IMR-90 (cell line): ENCODE data around the gene PRKCA. TPM values are rescaled to one million over a fixed set of nuclear protein-coding genes. Genes with fewer than 3 reads are reported as not detected.

ENCODE experiments used
- ATAC-seq: fragments of 200-7000 bp; cut with Tn5 transposase; 2 replicates; pipeline ENCODE4 v1.9.1; 2020; ENCODE audit warnings: low read depth, mild to moderate bottlenecking, moderate library complexity
- BruUV-seq: library from RNA; stranded (reverse); fragments of 400-500 nt; replicated peaks from 2 replicates; lab custom pipeline; 2021; lab: Mats Ljungman, UMichigan
- CTCF ChIA-PET: fragments of 300-600 bp; formaldehyde crosslinking; extraction: SDS; loops from one replicate; lab custom pipeline; 2021; ENCODE audit warnings: antibody characterized with exemption; lab: Yijun Ruan, JAX
- POLR2A ChIA-PET: fragments of 300-600 bp; sonication (Branson Sonifier 250); formaldehyde crosslinking; loops from one replicate; lab custom pipeline; 2022; ENCODE audit warnings: antibody characterized with exemption; ENCODE audit not compliant: unreplicated experiment; lab: Charles Lee
- DNase-seq: peaks from one replicate; pipeline ENCODE4 v3.0.0; 2013
- H2AFZ ChIP-seq: replicated peaks from 2 replicates; pipeline ENCODE3; 2013; ENCODE audit warnings: low read length, mild to moderate bottlenecking; ENCODE audit not compliant: poor library complexity
- H2AK5ac ChIP-seq: 2 replicates; pipeline ENCODE4 v1.6.1; 2013; ENCODE audit warnings: low read depth, low read length, inconsistent platforms
- H2AK9ac ChIP-seq: replicated peaks from 2 replicates; pipeline ENCODE3; 2013; ENCODE audit warnings: mild to moderate bottlenecking, low read depth, low read length, moderate library complexity; ENCODE audit not compliant: poor library complexity
- H2BK120ac ChIP-seq: 2 replicates; pipeline ENCODE4 v1.6.1; 2013; ENCODE audit warnings: low read depth, low read length, inconsistent platforms
- H2BK15ac ChIP-seq: 3 replicates; pipeline ENCODE4 v1.6.1; 2013; ENCODE audit warnings: low read depth, low read length, inconsistent platforms
- H2BK20ac ChIP-seq: 2 replicates; pipeline ENCODE4 v1.6.1; 2013; ENCODE audit warnings: low read depth, mild to moderate bottlenecking, inconsistent platforms, low read length, moderate library complexity
- H2BK5ac ChIP-seq: 2 replicates; pipeline ENCODE4 v1.6.1; 2013; ENCODE audit warnings: mild to moderate bottlenecking, low read depth, low read length, inconsistent platforms; ENCODE audit not compliant: poor library complexity, severe bottlenecking
- H3K14ac ChIP-seq: replicated peaks from 2 replicates; pipeline ENCODE4 v1.6.1; 2013; ENCODE audit warnings: low read depth, low read length, inconsistent platforms
- H3K18ac ChIP-seq: 2 replicates; pipeline ENCODE4 v1.6.1; 2013; ENCODE audit warnings: low read depth, low read length, control low read depth
- H3K23ac ChIP-seq: 2 replicates; pipeline ENCODE4 v1.6.1; 2013; ENCODE audit warnings: low read depth, low read length, inconsistent platforms
- H3K27ac ChIP-seq: 2 replicates; pipeline ENCODE4 v1.5.1; 2013; ENCODE audit warnings: mild to moderate bottlenecking, control low read depth, low read length; ENCODE audit not compliant: insufficient read depth
- H3K27me3 ChIP-seq: 2 replicates; pipeline ENCODE4 v1.6.1; 2013; ENCODE audit warnings: low read length; ENCODE audit not compliant: control insufficient read depth, insufficient read depth
- H3K36me3 ChIP-seq: 2 replicates; pipeline ENCODE4 v1.6.1; 2013; ENCODE audit warnings: low read length, mixed read lengths; ENCODE audit not compliant: control insufficient read depth, insufficient read depth
- H3K4ac ChIP-seq: 2 replicates; pipeline ENCODE4 v1.6.1; 2013; ENCODE audit warnings: low read depth, low read length, inconsistent platforms
- H3K4me1 ChIP-seq: 2 replicates; pipeline ENCODE4 v1.6.1; 2013; ENCODE audit warnings: low read length, mixed read lengths; ENCODE audit not compliant: control insufficient read depth, insufficient read depth
- H3K4me2 ChIP-seq: 2 replicates; pipeline ENCODE4 v1.6.1; 2013; ENCODE audit warnings: low read depth, mild to moderate bottlenecking, control low read depth, low read length, moderate library complexity
- H3K4me3 ChIP-seq: 2 replicates; pipeline ENCODE4 v1.5.1; 2013; ENCODE audit warnings: low read depth, mild to moderate bottlenecking, control low read depth, low read length, moderate library complexity; ENCODE audit not compliant: insufficient read depth
- H3K56ac ChIP-seq: 2 replicates; pipeline ENCODE4 v1.6.1; 2013; ENCODE audit warnings: low read length, inconsistent platforms; ENCODE audit not compliant: insufficient read depth; ENCODE audit errors: extremely low read depth
- H3K79me1 ChIP-seq, 2 experiments: 2 replicates each; pipeline ENCODE4 v1.6.1; 2013; ENCODE audit warnings: low read length in 2 of 2, inconsistent platforms in 1 of 2, low read depth in 1 of 2
- H3K9ac ChIP-seq: 2 replicates; pipeline ENCODE4 v1.6.1; 2013; ENCODE audit warnings: low read depth, low read length, control low read depth
- H3K9me1 ChIP-seq: 2 replicates; pipeline ENCODE4 v1.6.1; 2013; ENCODE audit warnings: low read length, inconsistent platforms; ENCODE audit not compliant: insufficient read depth
- H3K9me3 ChIP-seq: 2 replicates; pipeline ENCODE4 v1.6.1; 2013; ENCODE audit warnings: low read length; ENCODE audit not compliant: control insufficient read depth, insufficient read depth
- H4K20me1 ChIP-seq: 2 replicates; pipeline ENCODE4 v1.6.1; 2013; ENCODE audit warnings: low read length, inconsistent platforms; ENCODE audit not compliant: insufficient read depth
- H4K5ac ChIP-seq: 2 replicates; pipeline ENCODE4 v1.6.1; 2013; ENCODE audit warnings: mild to moderate bottlenecking, low read depth, low read length, control low read depth
- H4K8ac ChIP-seq, 2 experiments: 2 replicates each; pipeline ENCODE4 v1.6.1; 2013; ENCODE audit warnings: low read depth in 2 of 2, low read length in 2 of 2, control low read depth in 1 of 2, inconsistent platforms in 1 of 2
- H4K91ac ChIP-seq: 2 replicates; pipeline ENCODE4 v1.6.1; 2013; ENCODE audit warnings: low read depth, low read length, inconsistent platforms; ENCODE audit not compliant: insufficient read depth
- BHLHE40 ChIP-seq: fragments of 150-350 bp; IDR thresholded peaks from 2 replicates; pipeline ENCODE4 v1.6.1; 2016; ENCODE audit warnings: mild to moderate bottlenecking, low read depth, low read length
- CEBPB ChIP-seq: IDR thresholded peaks from 2 replicates; pipeline ENCODE4 v1.6.1; 2012; ENCODE audit warnings: low read depth, low read length, improper control_type of control experiment
- CHD1 ChIP-seq: IDR thresholded peaks from 2 replicates; pipeline ENCODE4 v1.6.1; 2012; ENCODE audit warnings: low read depth, low read length, improper control_type of control experiment
- FOS ChIP-seq: fragments of 150-350 bp; IDR thresholded peaks from 2 replicates; pipeline ENCODE4 v1.6.1; 2016; ENCODE audit warnings: low read depth, low read length
- MAFK ChIP-seq: IDR thresholded peaks from 2 replicates; pipeline ENCODE4 v1.6.1; 2012; ENCODE audit warnings: low read depth, low read length, improper control_type of control experiment
- MAZ ChIP-seq: IDR thresholded peaks from 2 replicates; pipeline ENCODE4 v1.6.1; 2012; ENCODE audit warnings: low read depth, mild to moderate bottlenecking, low read length, improper control_type of control experiment, moderate library complexity, borderline replicate concordance
- MXI1 ChIP-seq: IDR thresholded peaks from 2 replicates; pipeline ENCODE4 v1.6.1; 2012; ENCODE audit warnings: low read depth, mild to moderate bottlenecking, low read length, moderate library complexity, borderline replicate concordance
- NFE2L2 ChIP-seq: fragments of 150-350 bp; IDR thresholded peaks from 2 replicates; pipeline ENCODE4 v1.6.1; 2016; ENCODE audit warnings: low read depth, mild to moderate bottlenecking, low read length
- POLR2A ChIP-seq: IDR thresholded peaks from 2 replicates; pipeline ENCODE4 v1.6.1; 2012; ENCODE audit warnings: mild to moderate bottlenecking, low read depth, low read length
- RAD21 ChIP-seq: IDR thresholded peaks from 2 replicates; pipeline ENCODE4 v1.6.1; 2012; ENCODE audit warnings: low read length, improper control_type of control experiment
- RCOR1 ChIP-seq: IDR thresholded peaks from 2 replicates; pipeline ENCODE4 v1.6.1; 2012; ENCODE audit warnings: mild to moderate bottlenecking, low read length, improper control_type of control experiment; ENCODE audit not compliant: insufficient replicate concordance
- RFX5 ChIP-seq: IDR thresholded peaks from 2 replicates; pipeline ENCODE4 v1.8.0; 2012; ENCODE audit warnings: low read depth, mild to moderate bottlenecking, low read length, moderate library complexity
- SMC3 ChIP-seq: fragments of 150-350 bp; IDR thresholded peaks from 2 replicates; pipeline ENCODE4 v1.6.1; 2016; ENCODE audit warnings: low read depth, mild to moderate bottlenecking, antibody characterized with exemption, low read length, moderate library complexity
- WGBS, 2 experiments: methylation state at CpG; one replicate each; pipeline versions ENCODE4 v1.1.5 to v1.1.7; 2013; ENCODE audit warnings: missing lambda C conversion rate in 2 of 2; ENCODE audit not compliant: insufficient read length in 1 of 2; ENCODE audit errors: extremely low coverage in 2 of 2; 5-methylcytosine and 5-hydroxymethylcytosine counted together
- dilution Hi-C: fragments of 300-500 bp; cut with HindIII; formaldehyde crosslinking; loops from one replicate; pipeline ENCODE4 v1.14.3; 2018; ENCODE audit warnings: low sequenced_read_pairs; ENCODE audit not compliant: unreplicated experiment
- in situ Hi-C: fragments of 300-500 bp; cut with MboI; formaldehyde crosslinking; loops from 3 replicates; pipeline ENCODE4 v1.14.3; 2019; ENCODE audit warnings: low sequenced_read_pairs, inconsistent platforms, mixed read lengths
- intact Hi-C: fragments of 100-400 bp; cut with micrococcal nuclease; formaldehyde crosslinking; loops from 2 replicates; pipeline ENCODE4 v1.10.0; 2022
- polyA plus RNA-seq, 3 experiments: library from polyadenylated mRNA; depleted of rRNA; stranded (reverse); fragments of >200 nt; gene quantifications; 2 replicates each; pipeline ENCODE4 v1.2.3, GENCODE V29; 2012; ENCODE audit warnings: low replicate concordance in 1 of 3
- total RNA-seq: library from RNA; depleted of rRNA; stranded (reverse); fragments of >200 nt; gene quantifications from 2 replicates; pipeline ENCODE4 v1.2.3, GENCODE V29; 2012
- TF ChIP-seq, protein P1 (sequence below): fragments of 150-350 bp; IDR thresholded peaks from 2 replicates; pipeline ENCODE4 v1.6.1; 2017; ENCODE audit warnings: mild to moderate bottlenecking, antibody characterized with exemption, low read length, low read depth
- TF ChIP-seq, protein P2 (sequence below): fragments of 150-350 bp; IDR thresholded peaks from 2 replicates; pipeline ENCODE4 v1.6.1; 2016; ENCODE audit warnings: low read depth, mild to moderate bottlenecking, low read length, moderate library complexity, borderline replicate concordance
- TF ChIP-seq, protein P3 (sequence below): conservative IDR thresholded peaks from 2 replicates; pipeline ENCODE4 v1.5.1; 2012; ENCODE audit warnings: mild to moderate bottlenecking, low read depth, low read length, improper control_type of control experiment

The PRKCA gene
- total and polyA plus RNA-seq, 2 of the 4 experiments (the other 2 are of a cell fraction) = 31.0 to 46.0 TPM

DNA sequence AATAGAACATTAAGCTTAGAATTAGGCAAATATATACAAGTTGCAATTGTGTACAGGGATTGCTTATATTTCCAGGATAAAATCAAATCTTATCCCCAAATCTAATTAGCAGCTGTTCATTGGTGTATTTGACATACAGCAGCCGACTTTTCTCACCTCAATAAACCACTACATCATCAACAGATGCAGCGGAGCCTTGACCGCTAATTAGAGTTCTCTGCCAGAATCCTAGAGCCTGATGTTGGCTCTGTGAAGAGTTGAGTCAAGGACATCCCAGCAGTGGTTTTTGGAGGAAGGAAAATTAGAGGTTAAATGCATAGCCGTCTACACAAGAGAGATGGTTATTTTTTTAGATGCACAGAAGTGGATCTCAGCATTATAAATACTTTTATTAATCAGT lies 310.6 kb downstream of the PRKCA start:
- H3K36me3 ChIP-seq = no peaks in the 10 kb centered on the region; the same call in 1 of the 2 replicates
- dilution Hi-C loops (no loop called here), intact Hi-C loops (no loop called here), in situ Hi-C loops (no loop called here)
- no peak overlapping the region for H3K14ac ChIP-seq
- peaks cover 33 to 61% of the 10 kb centered on the region in 2 experiments for H3K79me1 ChIP-seq
- no peak overlapping the region for H2AK5ac ChIP-seq
- BruUV-seq = no TSS peak
- H3K9ac ChIP-seq = no peak overlapping the region
- no peak overlapping the region for H3K4ac ChIP-seq
- no peak overlapping the region for H2AFZ ChIP-seq
- H2BK5ac ChIP-seq = no peak overlapping the region
- peaks cover 5% of the 10 kb centered on the region for H3K4me1 ChIP-seq
- ChIA-PET POLR2A (no interaction called here), CTCF (no interaction called here)
- no peak overlapping the region for H4K5ac ChIP-seq
- H3K27ac ChIP-seq = no peak overlapping the region
- no peak overlapping the region for H2BK120ac ChIP-seq
- no peak overlapping the region for H3K4me2 ChIP-seq
- no peak for DNase-seq
- no peaks in the 10 kb centered on the region for H3K27me3 ChIP-seq
- no peak for ATAC-seq
- H3K56ac ChIP-seq = no peak overlapping the region
- no peak overlapping the region for H4K91ac ChIP-seq
- no CpG with 5 or more reads among the region's 4 CpGs for WGBS, 2 experiments
- no peak overlapping the region for H4K8ac ChIP-seq
- H3K9me1 ChIP-seq = peaks cover 9% of the 10 kb centered on the region; the same call in 1 of the 2 replicates
- no peak overlapping the region for H3K23ac ChIP-seq
- H3K9me3 ChIP-seq = peaks cover 3% of the 10 kb centered on the region
- no peak overlapping the region for H2AK9ac ChIP-seq
- H3K4me3 ChIP-seq = no peak overlapping the region
- H2BK20ac ChIP-seq = no peak overlapping the region
- peaks cover 13% of the 10 kb centered on the region for H4K20me1 ChIP-seq
- H2BK15ac ChIP-seq = no peak overlapping the region
- H3K18ac ChIP-seq = no peak overlapping the region
- TF ChIP-seq, protein P1, sequence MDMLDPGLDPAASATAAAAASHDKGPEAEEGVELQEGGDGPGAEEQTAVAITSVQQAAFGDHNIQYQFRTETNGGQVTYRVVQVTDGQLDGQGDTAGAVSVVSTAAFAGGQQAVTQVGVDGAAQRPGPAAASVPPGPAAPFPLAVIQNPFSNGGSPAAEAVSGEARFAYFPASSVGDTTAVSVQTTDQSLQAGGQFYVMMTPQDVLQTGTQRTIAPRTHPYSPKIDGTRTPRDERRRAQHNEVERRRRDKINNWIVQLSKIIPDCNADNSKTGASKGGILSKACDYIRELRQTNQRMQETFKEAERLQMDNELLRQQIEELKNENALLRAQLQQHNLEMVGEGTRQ = no peak
- no peak for TF ChIP-seq RAD21
- no peak for TF ChIP-seq MXI1
- no peak for TF ChIP-seq FOS
- TF ChIP-seq CEBPB = no peak
- TF ChIP-seq, protein P2, sequence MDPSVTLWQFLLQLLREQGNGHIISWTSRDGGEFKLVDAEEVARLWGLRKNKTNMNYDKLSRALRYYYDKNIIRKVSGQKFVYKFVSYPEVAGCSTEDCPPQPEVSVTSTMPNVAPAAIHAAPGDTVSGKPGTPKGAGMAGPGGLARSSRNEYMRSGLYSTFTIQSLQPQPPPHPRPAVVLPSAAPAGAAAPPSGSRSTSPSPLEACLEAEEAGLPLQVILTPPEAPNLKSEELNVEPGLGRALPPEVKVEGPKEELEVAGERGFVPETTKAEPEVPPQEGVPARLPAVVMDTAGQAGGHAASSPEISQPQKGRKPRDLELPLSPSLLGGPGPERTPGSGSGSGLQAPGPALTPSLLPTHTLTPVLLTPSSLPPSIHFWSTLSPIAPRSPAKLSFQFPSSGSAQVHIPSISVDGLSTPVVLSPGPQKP = no peak
- TF ChIP-seq MAFK = no peak
- TF ChIP-seq SMC3 = no peak
- TF ChIP-seq, protein P3, sequence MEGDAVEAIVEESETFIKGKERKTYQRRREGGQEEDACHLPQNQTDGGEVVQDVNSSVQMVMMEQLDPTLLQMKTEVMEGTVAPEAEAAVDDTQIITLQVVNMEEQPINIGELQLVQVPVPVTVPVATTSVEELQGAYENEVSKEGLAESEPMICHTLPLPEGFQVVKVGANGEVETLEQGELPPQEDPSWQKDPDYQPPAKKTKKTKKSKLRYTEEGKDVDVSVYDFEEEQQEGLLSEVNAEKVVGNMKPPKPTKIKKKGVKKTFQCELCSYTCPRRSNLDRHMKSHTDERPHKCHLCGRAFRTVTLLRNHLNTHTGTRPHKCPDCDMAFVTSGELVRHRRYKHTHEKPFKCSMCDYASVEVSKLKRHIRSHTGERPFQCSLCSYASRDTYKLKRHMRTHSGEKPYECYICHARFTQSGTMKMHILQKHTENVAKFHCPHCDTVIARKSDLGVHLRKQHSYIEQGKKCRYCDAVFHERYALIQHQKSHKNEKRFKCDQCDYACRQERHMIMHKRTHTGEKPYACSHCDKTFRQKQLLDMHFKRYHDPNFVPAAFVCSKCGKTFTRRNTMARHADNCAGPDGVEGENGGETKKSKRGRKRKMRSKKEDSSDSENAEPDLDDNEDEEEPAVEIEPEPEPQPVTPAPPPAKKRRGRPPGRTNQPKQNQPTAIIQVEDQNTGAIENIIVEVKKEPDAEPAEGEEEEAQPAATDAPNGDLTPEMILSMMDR = no peak
- no peak for TF ChIP-seq BHLHE40
- TF ChIP-seq MAZ = no peak
- no peak for TF ChIP-seq POLR2A
- no peak for TF ChIP-seq CHD1
- TF ChIP-seq RFX5 = no peak
- TF ChIP-seq NFE2L2 = no peak
- TF ChIP-seq RCOR1 = no peak
